ENCODE data around the gene ACADS. TPM values are rescaled to one million over a fixed set of nuclear protein-coding genes. Genes with fewer than 3 reads are reported as not detected.

The ACADS gene
- total RNA-seq, 1 experiment from 2014 or later = 7.3 TPM

Other genes with a start within 250 kb of the ACADS start
- gene DYNLL1, start 229.7 kb upstream of the ACADS start, total RNA-seq (2014; rRNA removed; shearing (Covaris generic)) = 585 and 618 TPM in 2 replicates
- gene COQ5, start 196.7 kb upstream of the ACADS start, total RNA-seq (2014; rRNA removed; shearing (Covaris generic)) = 32.3 and 34.1 TPM in 2 replicates
- gene RNF10, start 191.5 kb upstream of the ACADS start, total RNA-seq (2014; rRNA removed; shearing (Covaris generic)) = 60.8 and 74.8 TPM in 2 replicates
- 80.9 and 89.1 TPM in 2 replicates for gene POP5, start 144.4 kb upstream of the ACADS start, total RNA-seq (2014; rRNA removed; shearing (Covaris generic))
- gene CABP1, start 85.2 kb upstream of the ACADS start, total RNA-seq (2014; rRNA removed; shearing (Covaris generic)) = 0.10 TPM in 1 of 2 replicates, not detected in the other
- gene MLEC, start 38.7 kb upstream of the ACADS start, total RNA-seq (2014; rRNA removed; shearing (Covaris generic)) = 80.7 and 87.7 TPM in 2 replicates
- 10.2 and 10.7 TPM in 2 replicates for gene UNC119B, start 15.4 kb upstream of the ACADS start, total RNA-seq (2014; rRNA removed; shearing (Covaris generic))
- gene SPPL3, start 178.5 kb downstream of the ACADS start, total RNA-seq (2014; rRNA removed; shearing (Covaris generic)) = 7.1 and 8.4 TPM in 2 replicates